Osteoblast (primary cell): ENCODE results near the gene KRT37. TPM values are rescaled to one million over a fixed set of nuclear protein-coding genes. Genes with fewer than 3 reads are reported as not detected.
A peak's percentile ranks its signal among the peaks of the same experiment; 100 is the strongest.

Experiments used
- DNase-seq: peaks from one replicate; pipeline ENCODE4 v3.0.0; 2011; ENCODE audit warnings: low spot score, mixed read lengths; ENCODE audit not compliant: insufficient read length; ENCODE audit errors: missing footprints
- H2AFZ ChIP-seq: 2 replicates; pipeline ENCODE4 v1.6.0; 2011; ENCODE audit warnings: mild to moderate bottlenecking, low read length
- H3K27ac ChIP-seq: 2 replicates; pipeline ENCODE4 v1.5.1; 2011; ENCODE audit warnings: mild to moderate bottlenecking, low read depth, low read length, moderate library complexity
- H3K27me3 ChIP-seq: 2 replicates; pipeline ENCODE4 v1.6.0; 2012; ENCODE audit warnings: mild to moderate bottlenecking, control low read depth, inconsistent platforms, low read length, moderate library complexity; ENCODE audit not compliant: insufficient read depth
- H3K36me3 ChIP-seq: 2 replicates; pipeline ENCODE4 v1.5.1; 2011; ENCODE audit warnings: mild to moderate bottlenecking, low read length, control low read depth, moderate library complexity; ENCODE audit not compliant: insufficient read depth
- H3K4me1 ChIP-seq: 2 replicates; pipeline ENCODE4 v1.5.1; 2011; ENCODE audit warnings: mild to moderate bottlenecking, low read length, control low read depth, moderate library complexity; ENCODE audit not compliant: insufficient read depth
- H3K4me2 ChIP-seq: 2 replicates; pipeline ENCODE4 v1.6.0; 2011; ENCODE audit warnings: mild to moderate bottlenecking, low read length; ENCODE audit not compliant: insufficient read depth
- H3K4me3 ChIP-seq: fragments of 200-600 bp; sonication (generic); 3 replicates; pipeline ENCODE4 v1.5.1; 2012; ENCODE audit warnings: mild to moderate bottlenecking, low read length, inconsistent platforms; ENCODE audit not compliant: insufficient read depth
- H3K79me2 ChIP-seq: 2 replicates; pipeline ENCODE4 v1.6.0; 2012; ENCODE audit warnings: mild to moderate bottlenecking, low read length, control low read depth, inconsistent platforms; ENCODE audit not compliant: insufficient read depth
- H3K9me3 ChIP-seq: 2 replicates; pipeline ENCODE4 v1.5.1; 2011; ENCODE audit warnings: low read depth, low read length, control low read depth
- H4K20me1 ChIP-seq: 2 replicates; pipeline ENCODE4 v1.6.0; 2012; ENCODE audit warnings: mild to moderate bottlenecking, low read length, control low read depth; ENCODE audit not compliant: insufficient read depth
- CTCF ChIP-seq: IDR thresholded peaks from 2 replicates; pipeline ENCODE4 v1.5.1; 2011; ENCODE audit warnings: mild to moderate bottlenecking, low read depth, low read length, moderate library complexity; ENCODE audit errors: extremely low read depth
- total RNA-seq: library from RNA; depleted of rRNA; stranded (reverse); fragments of >200 nt; gene quantifications from 2 replicates; pipeline ENCODE4 v1.2.3, GENCODE V29; 2012

KRT37 gene
- total RNA-seq, 1 donor, result not detected

- Histone ChIP-seq H3K79me2 (no peaks in the 10 kb centered on the region), H3K36me3 (no peaks in the 10 kb centered on the region), H3K4me1 (peaks cover 32% of the 10 kb centered on the region), H3K27ac (peak overlapping the region; percentile 35), H2AFZ (no peak overlapping the region), H4K20me1 (no peaks in the 10 kb centered on the region), H3K4me2 (peak overlapping the region; percentile 5), H3K4me3 (no peak overlapping the region), H3K27me3 (no peaks in the 10 kb centered on the region), H3K9me3 (peaks cover 3% of the 10 kb centered on the region)
- DNase-seq, result peak; percentile 86
- TF ChIP-seq CTCF, result no peak
These were observed 22.4 kb upstream of the KRT37 start for GRCh38 chr17:41446806-41447205.

GRCh38 chr17:41444640-41445039 lies 20.3 kb upstream of the KRT37 start:
- no peaks in the 10 kb centered on the region for H4K20me1 ChIP-seq
- no peaks in the 10 kb centered on the region for H3K36me3 ChIP-seq
- no peak overlapping the region for H3K4me3 ChIP-seq
- H3K4me2 ChIP-seq, result no peak overlapping the region
- no peak for TF ChIP-seq CTCF
- no peak overlapping the region for H3K27ac ChIP-seq
- H3K27me3 ChIP-seq, result no peaks in the 10 kb centered on the region
- H3K79me2 ChIP-seq, result no peaks in the 10 kb centered on the region
- peaks cover 32% of the 10 kb centered on the region for H3K4me1 ChIP-seq
- H3K9me3 ChIP-seq, result no peaks in the 10 kb centered on the region
- DNase-seq, result no peak
- H2AFZ ChIP-seq, result no peak overlapping the region

- Histone ChIP-seq H4K20me1 (no peaks in the 10 kb centered on the region), H3K27me3 (no peaks in the 10 kb centered on the region), H3K4me1 (peaks cover 32% of the 10 kb centered on the region), H3K4me2 (no peak overlapping the region), H3K27ac (peak overlapping the region; percentile 9), H3K79me2 (no peaks in the 10 kb centered on the region), H3K36me3 (no peaks in the 10 kb centered on the region), H3K9me3 (no peaks in the 10 kb centered on the region), H2AFZ (peak overlapping the region; percentile 39), H3K4me3 (no peak overlapping the region)
- TF ChIP-seq CTCF, result no peak
- DNase-seq, result no peak
These were observed 19.8 kb upstream of the KRT37 start for GRCh38 chr17:41444186-41444585.

GRCh38 chr17:41442739-41443138 lies 18.4 kb upstream of the KRT37 start:
- no peak for TF ChIP-seq CTCF
- Histone ChIP-seq H3K4me1 (peaks cover 30% of the 10 kb centered on the region), H3K4me2 (no peak overlapping the region)

More at GRCh38 chr17:41442739-41443138, 18.4 kb upstream of the KRT37 start:
- Histone ChIP-seq H2AFZ (no peak overlapping the region), H3K4me3 (no peak overlapping the region), H3K27ac (peak overlapping the region; percentile 10), H3K79me2 (no peaks in the 10 kb centered on the region), H3K9me3 (no peaks in the 10 kb centered on the region), H3K36me3 (no peaks in the 10 kb centered on the region), H4K20me1 (no peaks in the 10 kb centered on the region), H3K27me3 (no peaks in the 10 kb centered on the region)
- peak; percentile 85 for DNase-seq
